HCT116 (cell line): ENCODE data around the gene IL17RD. TPM values are rescaled to one million over a fixed set of nuclear protein-coding genes. Genes with fewer than 3 reads are reported as not detected.

Experiments used
- ATAC-seq: fragments of 200-7000 bp; cut with Tn5 transposase; 2 replicates; pipeline ENCODE4 v1.9.1; 2020; ENCODE audit warnings: mild to moderate bottlenecking, moderate library complexity
- BruUV-seq: library from RNA; stranded (reverse); fragments of 400-500 nt; replicated peaks from 2 replicates; lab custom pipeline; 2021; lab: Mats Ljungman, UMichigan
- CTCF ChIA-PET: fragments of 300-600 bp; sonication (Branson Sonifier 250); formaldehyde crosslinking; loops from one replicate; lab custom pipeline; 2021; ENCODE audit warnings: antibody characterized with exemption; lab: Charles Lee
- POLR2A ChIA-PET: fragments of 300-600, 350-600 bp; sonication (Branson Sonifier 250); formaldehyde crosslinking; loops from one replicate; lab custom pipeline; 2021; ENCODE audit warnings: antibody characterized with exemption; lab: Charles Lee
- RAD21 ChIA-PET, 2 experiments: fragments of 300-600 bp; sonication (Branson Sonifier 250); formaldehyde crosslinking; loops; one replicate each; lab custom pipeline; 2023; ENCODE audit warnings: low total read pairs in 2 of 2; ENCODE audit not compliant: uncharacterized antibody in 2 of 2, unreplicated experiment in 2 of 2, low non-redundant PET in 1 of 2; lab: Charles Lee
- DNase-seq: peaks from one replicate; pipeline ENCODE4 v3.0.0-alpha.2; 2010; ENCODE audit warnings: low read depth, low spot score
- H2AFZ ChIP-seq: fragments of 200-600 bp; shearing (Covaris generic), sonication (generic); 2 replicates; pipeline ENCODE4 v1.6.1; 2017; ENCODE audit warnings: low read depth, mixed run types, mixed read lengths, antibody characterized with exemption, low read length; ENCODE audit not compliant: poor library complexity, severe bottlenecking
- H3K27ac ChIP-seq: 2 replicates; pipeline ENCODE4 v1.5.1; 2012; ENCODE audit warnings: low read depth, low read length
- H3K27me3 ChIP-seq: fragments of 200-600 bp; sonication (generic); 2 replicates; pipeline ENCODE4 v1.6.1; 2016; ENCODE audit warnings: mixed run types, low read length, mixed read lengths; ENCODE audit not compliant: insufficient read depth
- H3K36me3 ChIP-seq, 2 experiments: fragments of 200-500 bp in 1 of 2; fragments of 200-600 bp in 1 of 2; sonication (Bioruptor generic) in 1 of 2; sonication (generic) in 1 of 2; 2 replicates each; pipeline versions ENCODE4 v1.5.1 to v1.6.1; 2014 to 2016; ENCODE audit warnings: low read length in 2 of 2, inconsistent platforms in 1 of 2, mixed read lengths in 1 of 2, mixed run types in 1 of 2; ENCODE audit not compliant: insufficient read depth in 2 of 2, control insufficient read depth in 1 of 2
- H3K4me1 ChIP-seq, 2 experiments: fragments of 200-600 bp in 1 of 2; sonication (generic) in 1 of 2; 2 replicates each; pipeline versions ENCODE4 v1.5.1 to v1.6.1; 2012 to 2017; ENCODE audit warnings: low read length in 2 of 2, inconsistent platforms in 1 of 2, mild to moderate bottlenecking in 1 of 2, mixed read lengths in 1 of 2, mixed run types in 1 of 2, moderate library complexity in 1 of 2; ENCODE audit not compliant: insufficient read depth in 2 of 2, control insufficient read depth in 1 of 2
- H3K4me2 ChIP-seq: fragments of 200-600 bp; sonication (generic); 2 replicates; pipeline ENCODE4 v1.6.1; 2017; ENCODE audit warnings: mixed run types, low read length, mixed read lengths
- H3K4me3 ChIP-seq, 2 experiments: fragments of 200-600 bp in 1 of 2; sonication (generic) in 1 of 2; replicated peaks in 1 of 2; 2 replicates each; pipeline ENCODE4 v1.5.1; 2011 to 2016; ENCODE audit warnings: low read length in 2 of 2, control low read depth in 1 of 2, low read depth in 1 of 2, mild to moderate bottlenecking in 1 of 2, mixed read lengths in 1 of 2, mixed run types in 1 of 2
- H3K79me2 ChIP-seq: fragments of 200-600 bp; sonication (generic); 2 replicates; pipeline ENCODE4 v1.6.1; 2017; ENCODE audit warnings: mild to moderate bottlenecking, mixed run types, low read length, moderate library complexity, mixed read lengths; ENCODE audit not compliant: insufficient read depth
- H3K9ac ChIP-seq: fragments of 200-600 bp; sonication (generic); 2 replicates; pipeline ENCODE4 v1.6.1; 2016; ENCODE audit warnings: low read length, mixed read lengths
- H3K9me2 ChIP-seq: fragments of 200-600 bp; sonication (generic), shearing (Covaris generic); 2 replicates; pipeline ENCODE4 v1.6.1; 2017; ENCODE audit warnings: mixed run types, mild to moderate bottlenecking, moderate library complexity; ENCODE audit not compliant: insufficient read depth
- H3K9me3 ChIP-seq, 2 experiments: fragments of 200-500 bp in 1 of 2; fragments of 200-600 bp in 1 of 2; sonication (Bioruptor generic) in 1 of 2; sonication (generic) in 1 of 2; 2 replicates each; pipeline ENCODE4 v1.6.1; 2014 to 2017; ENCODE audit warnings: low read length in 2 of 2, mixed read lengths in 2 of 2, inconsistent platforms in 1 of 2, low read depth in 1 of 2, mild to moderate bottlenecking in 1 of 2, mixed run types in 1 of 2, moderate library complexity in 1 of 2; ENCODE audit not compliant: control insufficient read depth in 1 of 2, insufficient read depth in 1 of 2
- H4K20me1 ChIP-seq: fragments of 200-600 bp; sonication (generic), shearing (Covaris generic); 2 replicates; pipeline ENCODE4 v1.6.1; 2017; ENCODE audit warnings: mixed run types, mild to moderate bottlenecking, moderate library complexity; ENCODE audit not compliant: insufficient read depth
- CBX3 ChIP-seq: IDR thresholded peaks from 2 replicates; pipeline ENCODE4 v1.6.1; 2012; ENCODE audit warnings: low read depth
- CEBPB ChIP-seq: IDR thresholded peaks from 2 replicates; pipeline ENCODE4 v1.6.1; 2012; ENCODE audit warnings: low read depth
- EGR1 ChIP-seq: IDR thresholded peaks from 2 replicates; pipeline ENCODE4 v1.6.1; 2012; ENCODE audit warnings: low read depth
- ELF1 ChIP-seq: IDR thresholded peaks from 2 replicates; pipeline ENCODE4 v1.6.1; 2012; ENCODE audit warnings: low read depth, borderline replicate concordance
- EZH2 ChIP-seq: fragments of 200-600 bp; sonication (generic); IDR thresholded peaks from 2 replicates; pipeline ENCODE4 v1.6.1; 2017; ENCODE audit warnings: antibody characterized with exemption, mixed run types
- EZH2phosphoT487 ChIP-seq: fragments of 200-600 bp; IDR thresholded peaks from 2 replicates; pipeline ENCODE4 v1.6.1; 2018; ENCODE audit warnings: antibody characterized with exemption, borderline replicate concordance
- JUND ChIP-seq: IDR thresholded peaks from 2 replicates; pipeline ENCODE4 v1.6.1; 2012
- POLR2AphosphoS5 ChIP-seq: IDR thresholded peaks from 2 replicates; pipeline ENCODE4 v1.6.1; 2011; ENCODE audit warnings: mild to moderate bottlenecking, low read depth, low read length, moderate library complexity
- RAD21 ChIP-seq: IDR thresholded peaks from 2 replicates; pipeline ENCODE4 v1.6.1; 2012; ENCODE audit warnings: low read depth, mild to moderate bottlenecking
- SP1 ChIP-seq: IDR thresholded peaks from 2 replicates; pipeline ENCODE4 v1.6.1; 2012; ENCODE audit warnings: low read depth
- SRF ChIP-seq: IDR thresholded peaks from 2 replicates; pipeline ENCODE4 v1.6.1; 2012; ENCODE audit warnings: low read depth
- YY1 ChIP-seq: IDR thresholded peaks from 2 replicates; pipeline ENCODE4 v1.6.1; 2011; ENCODE audit warnings: low read length, low read depth, moderate library complexity, mild to moderate bottlenecking; ENCODE audit not compliant: insufficient replicate concordance; ENCODE audit errors: extremely low read depth
- ZNF274 ChIP-seq: fragments of 200-500 bp; sonication (Bioruptor generic); IDR thresholded peaks from 2 replicates; pipeline ENCODE4 v1.6.1; 2014; ENCODE audit warnings: mild to moderate bottlenecking, low read depth, low read length, inconsistent platforms
- intact Hi-C: fragments of 100-400 bp; cut with micrococcal nuclease; formaldehyde crosslinking; loops from 2 replicates; pipeline ENCODE4 v1.10.0; 2022
- total RNA-seq: library from RNA; stranded (reverse); gene quantifications from one replicate; pipeline ENCODE4 v1.2.1, GENCODE V29; 2021; ENCODE audit not compliant: unreplicated experiment
- TF ChIP-seq, protein P1 (sequence below): IDR thresholded peaks from 2 replicates; pipeline ENCODE4 v1.6.1; 2012; ENCODE audit warnings: low read depth
- TF ChIP-seq, protein P2 (sequence below): IDR thresholded peaks from 2 replicates; pipeline ENCODE4 v1.6.1; 2012
- TF ChIP-seq, protein P3 (sequence below): IDR thresholded peaks from 2 replicates; pipeline ENCODE4 v1.6.1; 2011; ENCODE audit warnings: mild to moderate bottlenecking, low read length, moderate library complexity; ENCODE audit not compliant: insufficient replicate concordance; ENCODE audit errors: extremely low read depth

The IL17RD gene
- total RNA-seq, 1 experiment from 2014 or later: 12.3 TPM

DNA sequence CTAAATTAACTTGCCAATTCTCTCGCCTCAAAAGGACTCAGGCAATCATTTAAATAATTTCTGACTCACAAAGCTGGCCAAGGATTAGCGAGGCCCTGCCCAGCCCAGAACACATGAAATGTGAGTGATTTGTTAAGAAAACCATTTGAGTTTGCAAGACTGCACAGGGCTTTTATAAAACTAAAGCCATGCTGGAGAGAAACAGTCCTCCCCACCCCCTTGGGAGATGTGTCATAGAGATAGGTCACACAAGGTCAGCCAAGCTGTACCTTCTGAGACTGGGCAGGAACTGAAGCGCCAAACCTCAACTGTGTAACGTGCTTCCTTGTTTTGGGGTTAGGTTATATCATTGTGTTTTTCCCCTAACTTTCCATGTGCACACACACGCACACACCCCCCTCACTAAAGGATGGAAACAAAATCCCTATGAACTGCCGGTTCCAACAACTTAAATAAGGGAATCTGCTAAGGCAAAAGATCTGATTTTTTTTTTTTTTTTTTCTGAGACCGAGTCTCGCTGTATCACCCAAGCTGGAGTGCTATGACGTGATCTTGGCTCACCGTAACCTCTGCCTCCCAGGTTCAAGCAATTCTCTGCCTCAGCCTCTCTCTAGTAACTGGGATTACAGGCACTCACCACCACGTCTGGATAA, 96.6 kb downstream of the IL17RD start:
- Histone ChIP-seq H3K9me3 (no peaks in the 10 kb centered on the region), H3K9me2 (no peaks in the 10 kb centered on the region), H3K36me3 (no peaks in the 10 kb centered on the region), H3K4me2 (peak overlapping the region; percentile 83), H3K27ac (peak overlapping the region; percentile 85), H3K79me2 (peaks cover 43% of the 10 kb centered on the region), H3K27me3 (no peaks in the 10 kb centered on the region), H2AFZ (peak overlapping the region; percentile 24), H3K4me1 (peaks cover 48 to 69% of the 10 kb centered on the region in 2 experiments), H4K20me1 (no peaks in the 10 kb centered on the region), H3K4me3 (peak overlapping the region; percentile 20 to 48), H3K9ac (peak overlapping the region; percentile 67)
- ATAC-seq (peak; percentile 83), DNase-seq (peak; percentile 81)
- TF ChIP-seq RAD21 (no peak), POLR2AphosphoS5 (no peak), YY1 (no peak), EZH2 (no peak), SP1 (no peak), ZNF274 (no peak), CEBPB (no peak), ELF1 (no peak), CBX3 (no peak), EZH2phosphoT487 (no peak), SRF (no peak), JUND (no peak), EGR1 (no peak)
- TF ChIP-seq, protein P1, sequence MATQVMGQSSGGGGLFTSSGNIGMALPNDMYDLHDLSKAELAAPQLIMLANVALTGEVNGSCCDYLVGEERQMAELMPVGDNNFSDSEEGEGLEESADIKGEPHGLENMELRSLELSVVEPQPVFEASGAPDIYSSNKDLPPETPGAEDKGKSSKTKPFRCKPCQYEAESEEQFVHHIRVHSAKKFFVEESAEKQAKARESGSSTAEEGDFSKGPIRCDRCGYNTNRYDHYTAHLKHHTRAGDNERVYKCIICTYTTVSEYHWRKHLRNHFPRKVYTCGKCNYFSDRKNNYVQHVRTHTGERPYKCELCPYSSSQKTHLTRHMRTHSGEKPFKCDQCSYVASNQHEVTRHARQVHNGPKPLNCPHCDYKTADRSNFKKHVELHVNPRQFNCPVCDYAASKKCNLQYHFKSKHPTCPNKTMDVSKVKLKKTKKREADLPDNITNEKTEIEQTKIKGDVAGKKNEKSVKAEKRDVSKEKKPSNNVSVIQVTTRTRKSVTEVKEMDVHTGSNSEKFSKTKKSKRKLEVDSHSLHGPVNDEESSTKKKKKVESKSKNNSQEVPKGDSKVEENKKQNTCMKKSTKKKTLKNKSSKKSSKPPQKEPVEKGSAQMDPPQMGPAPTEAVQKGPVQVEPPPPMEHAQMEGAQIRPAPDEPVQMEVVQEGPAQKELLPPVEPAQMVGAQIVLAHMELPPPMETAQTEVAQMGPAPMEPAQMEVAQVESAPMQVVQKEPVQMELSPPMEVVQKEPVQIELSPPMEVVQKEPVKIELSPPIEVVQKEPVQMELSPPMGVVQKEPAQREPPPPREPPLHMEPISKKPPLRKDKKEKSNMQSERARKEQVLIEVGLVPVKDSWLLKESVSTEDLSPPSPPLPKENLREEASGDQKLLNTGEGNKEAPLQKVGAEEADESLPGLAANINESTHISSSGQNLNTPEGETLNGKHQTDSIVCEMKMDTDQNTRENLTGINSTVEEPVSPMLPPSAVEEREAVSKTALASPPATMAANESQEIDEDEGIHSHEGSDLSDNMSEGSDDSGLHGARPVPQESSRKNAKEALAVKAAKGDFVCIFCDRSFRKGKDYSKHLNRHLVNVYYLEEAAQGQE: no peak
- TF ChIP-seq, protein P2, sequence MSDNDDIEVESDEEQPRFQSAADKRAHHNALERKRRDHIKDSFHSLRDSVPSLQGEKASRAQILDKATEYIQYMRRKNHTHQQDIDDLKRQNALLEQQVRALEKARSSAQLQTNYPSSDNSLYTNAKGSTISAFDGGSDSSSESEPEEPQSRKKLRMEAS: no peak
- TF ChIP-seq, protein P3, sequence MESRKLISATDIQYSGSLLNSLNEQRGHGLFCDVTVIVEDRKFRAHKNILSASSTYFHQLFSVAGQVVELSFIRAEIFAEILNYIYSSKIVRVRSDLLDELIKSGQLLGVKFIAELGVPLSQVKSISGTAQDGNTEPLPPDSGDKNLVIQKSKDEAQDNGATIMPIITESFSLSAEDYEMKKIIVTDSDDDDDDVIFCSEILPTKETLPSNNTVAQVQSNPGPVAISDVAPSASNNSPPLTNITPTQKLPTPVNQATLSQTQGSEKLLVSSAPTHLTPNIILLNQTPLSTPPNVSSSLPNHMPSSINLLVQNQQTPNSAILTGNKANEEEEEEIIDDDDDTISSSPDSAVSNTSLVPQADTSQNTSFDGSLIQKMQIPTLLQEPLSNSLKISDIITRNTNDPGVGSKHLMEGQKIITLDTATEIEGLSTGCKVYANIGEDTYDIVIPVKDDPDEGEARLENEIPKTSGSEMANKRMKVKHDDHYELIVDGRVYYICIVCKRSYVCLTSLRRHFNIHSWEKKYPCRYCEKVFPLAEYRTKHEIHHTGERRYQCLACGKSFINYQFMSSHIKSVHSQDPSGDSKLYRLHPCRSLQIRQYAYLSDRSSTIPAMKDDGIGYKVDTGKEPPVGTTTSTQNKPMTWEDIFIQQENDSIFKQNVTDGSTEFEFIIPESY: no peak
- ChIA-PET POLR2A (interaction anchor here (1.2 kb wide), 1 partner anchor 8 kb away, joined by 5 read pairs; the partner anchor contains the start of gene SPATA12), CTCF (no interaction called here), RAD21 (interaction anchor here in 1 of 2 experiments (1.4 kb wide), 1 partner anchor 8 kb away, joined by 4 read pairs; the partner anchor contains the start of gene SPATA12)
- intact Hi-C loops: no loop called here
- BruUV-seq: no TSS peak
